H1 (cell line): ENCODE measurements around the gene RBM34. TPM values are rescaled to one million over a fixed set of nuclear protein-coding genes. Genes with fewer than 3 reads are reported as not detected.
A peak's percentile ranks its signal among the peaks of the same experiment; 100 is the strongest.

ENCODE experiments used
- CTCF ChIA-PET: fragments of 300-600 bp; sonication (Branson Sonifier 250); formaldehyde crosslinking; loops from one replicate; lab custom pipeline; 2021; ENCODE audit not compliant: partially characterized antibody; lab: Charles Lee
- POLR2A ChIA-PET: fragments of 300-600 bp; sonication (Branson Sonifier 250); formaldehyde crosslinking; loops from one replicate; lab custom pipeline; 2021; ENCODE audit warnings: inconsistent platforms; ENCODE audit not compliant: partially characterized antibody; lab: Charles Lee
- DNase-seq, 2 experiments: peaks; one replicate each; pipeline versions ENCODE4 v3.0.0 to v3.0.0-alpha.2; 2010 to 2022; ENCODE audit warnings: low spot score in 2 of 2, low read depth in 1 of 2, mixed read lengths in 1 of 2
- FAIRE-seq: peaks from 2 replicates; lab custom pipeline; 2011; peaks lifted over from hg19 to GRCh38; lab: Jason Lieb, UNC
- H2AFZ ChIP-seq: 2 replicates; pipeline ENCODE4 v1.8.1; 2012; ENCODE audit warnings: low read length, inconsistent platforms
- H2AK5ac ChIP-seq: 2 replicates; pipeline ENCODE4 v1.6.1; 2013; ENCODE audit warnings: low read depth, low read length
- H2BK120ac ChIP-seq: replicated peaks from 2 replicates; pipeline ENCODE3; 2013; ENCODE audit warnings: low read depth, low read length, inconsistent platforms
- H2BK12ac ChIP-seq: 2 replicates; pipeline ENCODE4 v1.6.1; 2013; ENCODE audit warnings: low read depth, low read length
- H2BK15ac ChIP-seq: 2 replicates; pipeline ENCODE4 v1.6.1; 2013; ENCODE audit warnings: low read length
- H2BK20ac ChIP-seq: 2 replicates; pipeline ENCODE4 v1.6.1; 2013; ENCODE audit warnings: low read length
- H2BK5ac ChIP-seq: 2 replicates; pipeline ENCODE4 v1.6.1; 2013; ENCODE audit warnings: low read depth, low read length
- H3K14ac ChIP-seq: 2 replicates; pipeline ENCODE4 v1.6.1; 2013; ENCODE audit warnings: inconsistent platforms; ENCODE audit not compliant: insufficient read length
- H3K18ac ChIP-seq: 2 replicates; pipeline ENCODE4 v1.6.1; 2013; ENCODE audit warnings: low read length; ENCODE audit errors: extremely low read depth
- H3K23ac ChIP-seq: 2 replicates; pipeline ENCODE4 v1.6.1; 2013; ENCODE audit warnings: inconsistent platforms; ENCODE audit not compliant: insufficient read length
- H3K23me2 ChIP-seq: 2 replicates; pipeline ENCODE4 v1.6.1; 2013; ENCODE audit warnings: low read depth, low read length
- H3K27ac ChIP-seq: 2 replicates; pipeline ENCODE4 v1.6.1; 2011; ENCODE audit warnings: low read depth, low read length, inconsistent platforms
- H3K27me3 ChIP-seq, 4 experiments: replicated peaks in 1 of 4; 1 replicate in 1 of 4; 2 replicates in 3 of 4; pipeline versions ENCODE4 v1.6.1 to v1.8.1; 2011 to 2013; ENCODE audit warnings: low read length in 3 of 4, mild to moderate bottlenecking in 3 of 4, inconsistent platforms in 2 of 4, mixed read lengths in 2 of 4, moderate library complexity in 1 of 4; ENCODE audit not compliant: control insufficient read depth in 3 of 4, insufficient read depth in 3 of 4; ENCODE audit errors: extremely low read depth in 1 of 4
- H3K36me3 ChIP-seq, 4 experiments: 2 replicates each; pipeline versions ENCODE4 v1.6.1 to v1.8.1; 2011 to 2013; ENCODE audit warnings: mild to moderate bottlenecking in 4 of 4, low read length in 3 of 4, moderate library complexity in 2 of 4, control low read depth in 1 of 4, inconsistent platforms in 1 of 4; ENCODE audit not compliant: insufficient read depth in 4 of 4, control insufficient read depth in 2 of 4
- H3K4ac ChIP-seq: replicated peaks from 2 replicates; pipeline ENCODE3; 2013; ENCODE audit warnings: low read length, low read depth, mixed read lengths, inconsistent platforms; ENCODE audit not compliant: insufficient read length
- H3K4me1 ChIP-seq, 4 experiments: replicated peaks in 1 of 4; 1 replicate in 1 of 4; 2 replicates in 3 of 4; pipeline versions ENCODE4 v1.6.1 to v1.8.1; 2011 to 2013; ENCODE audit warnings: low read length in 3 of 4, inconsistent platforms in 2 of 4, mixed read lengths in 1 of 4; ENCODE audit not compliant: insufficient read depth in 4 of 4, control insufficient read depth in 3 of 4
- H3K4me2 ChIP-seq, 2 experiments: 2 replicates each; pipeline versions ENCODE4 v1.6.1 to v1.8.1; 2011 to 2013; ENCODE audit warnings: low read depth in 2 of 2, low read length in 2 of 2, control low read depth in 1 of 2, inconsistent platforms in 1 of 2, mild to moderate bottlenecking in 1 of 2; ENCODE audit not compliant: insufficient read depth in 1 of 2
- H3K4me3 ChIP-seq, 4 experiments: fragments of 200-600, 300-600 bp in 1 of 4; sonication (generic), shearing (Covaris generic), sonication (Bioruptor Twin) in 1 of 4; 2 replicates each; pipeline versions ENCODE4 v1.5.1 to v1.8.1; 2011 to 2016; ENCODE audit warnings: low read length in 4 of 4, low read depth in 3 of 4, control low read depth in 2 of 4, inconsistent platforms in 2 of 4, mild to moderate bottlenecking in 2 of 4, mixed read lengths in 1 of 4, moderate library complexity in 1 of 4; ENCODE audit not compliant: insufficient read depth in 2 of 4; ENCODE audit errors: extremely low read depth in 1 of 4
- H3K56ac ChIP-seq: replicated peaks from 2 replicates; pipeline ENCODE3; 2013; ENCODE audit warnings: low read depth, mild to moderate bottlenecking, mixed read lengths, low read length, inconsistent platforms; ENCODE audit not compliant: insufficient read length
- H3K79me1 ChIP-seq: 2 replicates; pipeline ENCODE4 v1.6.1; 2013; ENCODE audit warnings: low read depth, low read length, control low read depth
- H3K79me2 ChIP-seq, 2 experiments: 2 replicates each; pipeline versions ENCODE4 v1.6.1 to v1.8.1; 2012 to 2013; ENCODE audit warnings: low read length in 2 of 2, mild to moderate bottlenecking in 2 of 2, inconsistent platforms in 1 of 2; ENCODE audit not compliant: insufficient read depth in 2 of 2, control insufficient read depth in 1 of 2
- H3K9ac ChIP-seq, 4 experiments: replicated peaks in 1 of 4; 1 replicate in 1 of 4; 2 replicates in 3 of 4; pipeline versions ENCODE4 v1.6.1 to v1.8.1; 2011 to 2013; ENCODE audit warnings: low read depth in 3 of 4, low read length in 3 of 4, control low read depth in 2 of 4, mild to moderate bottlenecking in 2 of 4, moderate library complexity in 2 of 4, inconsistent platforms in 1 of 4; ENCODE audit errors: extremely low read depth in 1 of 4
- H3K9me3 ChIP-seq, 2 experiments: 2 replicates each; pipeline versions ENCODE4 v1.6.1 to v1.8.1; 2012 to 2013; ENCODE audit warnings: mild to moderate bottlenecking in 2 of 2, moderate library complexity in 2 of 2, control low read depth in 1 of 2, inconsistent platforms in 1 of 2, low read depth in 1 of 2, low read length in 1 of 2, mixed read lengths in 1 of 2; ENCODE audit not compliant: insufficient read depth in 2 of 2
- H4K20me1 ChIP-seq, 2 experiments: replicated peaks in 1 of 2; 2 replicates each; pipeline versions ENCODE3 to v1.8.1; 2011 to 2013; ENCODE audit warnings: inconsistent platforms in 2 of 2, low read length in 2 of 2, mild to moderate bottlenecking in 1 of 2; ENCODE audit not compliant: insufficient read depth in 2 of 2, control insufficient read depth in 1 of 2
- H4K5ac ChIP-seq: 2 replicates; pipeline ENCODE4 v1.6.1; 2013; ENCODE audit warnings: low read length, low read depth, mixed read lengths, inconsistent platforms; ENCODE audit not compliant: insufficient read length
- H4K8ac ChIP-seq: 2 replicates; pipeline ENCODE4 v1.8.0; 2013; ENCODE audit warnings: mild to moderate bottlenecking, moderate library complexity, low read length, inconsistent platforms; ENCODE audit not compliant: insufficient read depth; ENCODE audit errors: extremely low read depth
- H4K91ac ChIP-seq: replicated peaks from 2 replicates; pipeline ENCODE3; 2013; ENCODE audit warnings: low read length, mixed read lengths, inconsistent platforms; ENCODE audit not compliant: insufficient read length
- BACH1 ChIP-seq: IDR thresholded peaks from 2 replicates; pipeline ENCODE4 v1.6.1; 2012; ENCODE audit warnings: low read length, improper control_type of control experiment
- EZH2 ChIP-seq: fragments of 200-600 bp; sonication (generic); IDR thresholded peaks from 2 replicates; pipeline ENCODE4 v1.7.1; 2012; ENCODE audit warnings: low read depth, mild to moderate bottlenecking, moderate library complexity, low read length, inconsistent platforms; ENCODE audit not compliant: severe bottlenecking
- JUND ChIP-seq: IDR thresholded peaks from 2 replicates; pipeline ENCODE4 v1.6.1; 2011; ENCODE audit warnings: mild to moderate bottlenecking, improper control_type of control experiment, low read length
- WGBS, 2 experiments: shearing (Covaris generic) in 1 of 2; methylation state at CpG; one replicate each; pipeline versions ENCODE4 v1.1.6 to v1.1.7; 2013 to 2015; ENCODE audit warnings: low lambda C conversion rate in 2 of 2, mixed read lengths in 2 of 2, inconsistent platforms in 1 of 2, low coverage in 1 of 2, missing lambda C conversion rate in 1 of 2; ENCODE audit not compliant: insufficient replicate concordance in 2 of 2, insufficient coverage in 1 of 2, insufficient read length in 1 of 2; ENCODE audit errors: extremely low coverage in 1 of 2, missing lambda C conversion rate in 1 of 2; 5-methylcytosine and 5-hydroxymethylcytosine counted together
- polyA plus RNA-seq, 7 experiments: library from polyadenylated mRNA; depleted of rRNA in 3 of 7; stranded (reverse) in 5 of 7; unstranded in 2 of 7; fragments of >200 nt in 5 of 7; fragments of 200-250 nt in 2 of 7; gene quantifications; 1 replicate in 5 of 7; 2 replicates in 1 of 7; 4 replicates in 1 of 7; pipeline versions ENCODE4 v1.2.1 to v1.2.3, GENCODE V29; 2011 to 2013; ENCODE audit warnings: missing spikeins in 2 of 7, mixed read lengths in 2 of 7
- total RNA-seq: library from RNA; stranded (reverse); fragmentation: NEBNext Ultra II Directional; extraction: Animal tissue kit (Norgen Biotek cat#: 25700); gene quantifications from 2 replicates; pipeline ENCODE4 v1.2.1, GENCODE V29; 2021

The RBM34 gene
- total and polyA plus RNA-seq, 2 of the 8 experiments (the other 6 are each of a cell fraction or from before 2014, with no cell fraction given): 18.8 to 108 TPM

DNA sequence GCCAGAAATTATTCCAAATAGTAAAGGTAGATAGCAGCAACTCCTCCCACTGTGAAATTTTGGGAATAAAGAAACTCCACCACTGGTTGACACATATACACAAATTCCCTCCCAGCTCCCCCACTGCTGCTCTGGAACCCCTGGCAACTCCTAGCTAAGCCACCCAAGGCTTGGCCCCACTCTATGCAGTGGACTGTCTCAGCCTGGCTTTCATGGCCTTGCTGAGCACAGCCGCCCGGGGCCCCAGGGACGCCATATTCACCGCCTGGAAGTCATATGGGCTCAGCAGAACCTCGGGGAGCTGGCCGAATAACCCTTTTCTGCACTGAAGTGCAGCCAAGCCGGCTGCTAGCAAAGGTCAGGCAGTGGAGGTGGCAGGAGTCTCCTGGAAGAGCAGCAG is 15.4 kb upstream of the RBM34 start:
- no peak overlapping the region for H2BK15ac ChIP-seq
- H4K8ac ChIP-seq: peak overlapping the region; percentile 35; the same call in 1 of the 2 replicates
- H3K18ac ChIP-seq: no peak overlapping the region
- H3K9me3 ChIP-seq: no peaks in the 10 kb centered on the region
- no peak overlapping the region for H3K23ac ChIP-seq
- FAIRE-seq (no peak), DNase-seq (no peak)
- no peak overlapping the region for H2BK20ac ChIP-seq
- no peaks in the 10 kb centered on the region for H3K79me2 ChIP-seq
- no peak overlapping the region for H4K5ac ChIP-seq
- H3K27ac ChIP-seq: peak overlapping the region; percentile 15; the same call in 1 of the 2 replicates
- TF ChIP-seq BACH1 (no peak), JUND (no peak), EZH2 (no peak)
- H3K79me1 ChIP-seq: no peaks in the 10 kb centered on the region
- WGBS, 2 experiments: 91% methylated on average over 7 of the region's 7 CpGs; no CpG with 5 or more reads in 1 of the 2 experiments
- no peak overlapping the region for H3K56ac ChIP-seq
- no peak overlapping the region for H2BK12ac ChIP-seq
- peaks cover 6 to 71% (median 26%) of the 10 kb centered on the region in 4 experiments for H3K36me3 ChIP-seq
- H2AK5ac ChIP-seq: no peak overlapping the region
- H3K23me2 ChIP-seq: no peaks in the 10 kb centered on the region
- H4K20me1 ChIP-seq: peaks cover 0 to 1% of the 10 kb centered on the region in 2 experiments
- no peak overlapping the region for H3K4ac ChIP-seq
- ChIA-PET POLR2A (no interaction called here), CTCF (no interaction called here)
- no peak overlapping the region for H2BK5ac ChIP-seq
- no peak overlapping the region for H2AFZ ChIP-seq
- no peak overlapping the region for H3K4me3 ChIP-seq
- no peak overlapping the region for H4K91ac ChIP-seq
- H3K4me1 ChIP-seq: no peaks in the 10 kb centered on the region
- H3K9ac ChIP-seq: no peak overlapping the region
- H3K14ac ChIP-seq: no peak overlapping the region
- no peak overlapping the region for H2BK120ac ChIP-seq
- H3K4me2 ChIP-seq: no peak overlapping the region
- H3K27me3 ChIP-seq: no peaks in the 10 kb centered on the region
